AG09319 (cell line): Measurements from ENCODE around the gene LRBA.

Experiments
- DNase-seq: peaks from one replicate; pipeline ENCODE4 v3.0.0-alpha.2; 2010; ENCODE audit warnings: low read depth; ENCODE audit errors: extremely low read depth
- CTCF ChIP-seq: IDR thresholded peaks from 2 replicates; pipeline ENCODE4 v1.5.1; 2011; ENCODE audit warnings: low read depth, mild to moderate bottlenecking, inconsistent platforms, low read length, moderate library complexity

LRBA gene

GRCh38 chr4:150355858-150356455 lies 659.1 kb downstream of the LRBA start:
- no peak for DNase-seq
- TF ChIP-seq CTCF = no peak

GRCh38 chr4:150355418-150355817 lies 659.7 kb downstream of the LRBA start:
- DNase-seq = no peak
- no peak for TF ChIP-seq CTCF

- no peak for TF ChIP-seq CTCF
- DNase-seq = no peak
Observed at GRCh38 chr4:150354214-150354796, 660.8 kb downstream of the LRBA start.

- DNase-seq = no peak
- no peak for TF ChIP-seq CTCF
Observed at GRCh38 chr4:150348079-150348478, 667.0 kb downstream of the LRBA start.

GRCh38 chr4:150345207-150345744 lies 669.8 kb downstream of the LRBA start:
- DNase-seq = no peak
- no peak for TF ChIP-seq CTCF

- no peak for TF ChIP-seq CTCF
Observed at GRCh38 chr4:150343796-150344195, 671.3 kb downstream of the LRBA start.

GRCh38 chr4:150342945-150343344 lies 672.1 kb downstream of the LRBA start:
- no peak for DNase-seq
- no peak for TF ChIP-seq CTCF

More at GRCh38 chr4:150343796-150344195, 671.3 kb downstream of the LRBA start:
- DNase-seq = no peak
